Measurements from ENCODE around the gene HOXB2.

- TF ChIP-seq CTCF (conservative IDR thresholded peaks at IDR 0.05 in 1 of 2, IDR thresholded peaks at IDR 0.05 in 1 of 2; ENCODE audit: low read depth in 1 of 2, low read length in 2 of 2) = no peak
- no peak for TF ChIP-seq EZH2 (IDR thresholded peaks at IDR 0.05; ENCODE audit: low read length, missing control alignments)
Observed at GRCh38 chr17:48571024-48571818, 26.3 kb upstream of the HOXB2 start.
